ENCODE data around the gene DPH7.
A peak's percentile ranks its signal among the peaks of the same experiment; 100 is the strongest.
"Not testable (repeated sequence)": the region's sequence is repeated elsewhere in the genome, so short reads cannot be mapped to it uniquely, and the experiment has no call there.

The DPH7 gene

DNA sequence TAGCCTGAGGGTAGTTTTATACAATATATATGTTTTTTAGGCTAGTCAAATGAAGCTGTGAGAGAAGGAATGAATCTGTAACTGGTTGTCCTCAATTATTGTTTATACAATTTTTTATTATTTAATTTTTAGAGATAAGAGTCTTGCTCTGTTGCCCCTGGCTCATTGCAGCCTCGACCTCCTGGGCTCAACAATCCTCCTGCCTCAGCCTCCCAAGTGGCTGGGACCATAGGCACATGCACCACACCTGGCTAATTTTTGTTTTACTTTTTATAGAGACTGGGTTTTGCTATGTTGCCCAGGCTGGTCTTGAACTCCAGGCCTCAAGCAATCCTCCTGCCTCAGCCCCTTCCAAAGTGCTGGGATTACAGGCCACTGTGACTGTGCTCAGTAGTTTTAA is 24.4 kb downstream of the DPH7 start:
- in situ Hi-C loops (cut with HindIII; ENCODE audit: low pct_ligation_motif_present, low pct_unique_long_range_greater_than_20kb, low sequenced_read_pairs), result no loop called here
- no peak for DNase-seq

DNA sequence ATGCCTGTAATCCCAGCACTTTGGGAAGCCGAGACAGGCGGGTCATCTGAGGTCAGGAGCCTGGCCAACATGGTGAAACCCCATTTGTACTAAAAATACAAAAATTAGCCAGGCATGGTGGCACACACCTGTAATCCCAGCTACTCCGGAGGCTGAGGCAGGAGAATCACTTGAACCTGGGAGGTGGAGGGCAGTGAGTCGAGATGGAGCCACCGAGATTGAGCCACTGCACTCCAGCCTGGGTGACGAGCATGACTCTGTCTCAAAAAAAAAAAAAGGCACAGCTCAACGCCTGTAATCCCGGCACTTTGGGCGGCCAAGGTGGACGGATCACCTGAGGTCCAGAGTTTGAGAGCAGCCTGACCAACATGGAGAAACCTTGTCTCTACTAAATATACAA is 25.1 kb downstream of the DPH7 start:
- in situ Hi-C loops (cut with HindIII; ENCODE audit: low pct_ligation_motif_present, low pct_unique_long_range_greater_than_20kb, low sequenced_read_pairs); DNase-seq: not testable (repeated sequence)

DNA sequence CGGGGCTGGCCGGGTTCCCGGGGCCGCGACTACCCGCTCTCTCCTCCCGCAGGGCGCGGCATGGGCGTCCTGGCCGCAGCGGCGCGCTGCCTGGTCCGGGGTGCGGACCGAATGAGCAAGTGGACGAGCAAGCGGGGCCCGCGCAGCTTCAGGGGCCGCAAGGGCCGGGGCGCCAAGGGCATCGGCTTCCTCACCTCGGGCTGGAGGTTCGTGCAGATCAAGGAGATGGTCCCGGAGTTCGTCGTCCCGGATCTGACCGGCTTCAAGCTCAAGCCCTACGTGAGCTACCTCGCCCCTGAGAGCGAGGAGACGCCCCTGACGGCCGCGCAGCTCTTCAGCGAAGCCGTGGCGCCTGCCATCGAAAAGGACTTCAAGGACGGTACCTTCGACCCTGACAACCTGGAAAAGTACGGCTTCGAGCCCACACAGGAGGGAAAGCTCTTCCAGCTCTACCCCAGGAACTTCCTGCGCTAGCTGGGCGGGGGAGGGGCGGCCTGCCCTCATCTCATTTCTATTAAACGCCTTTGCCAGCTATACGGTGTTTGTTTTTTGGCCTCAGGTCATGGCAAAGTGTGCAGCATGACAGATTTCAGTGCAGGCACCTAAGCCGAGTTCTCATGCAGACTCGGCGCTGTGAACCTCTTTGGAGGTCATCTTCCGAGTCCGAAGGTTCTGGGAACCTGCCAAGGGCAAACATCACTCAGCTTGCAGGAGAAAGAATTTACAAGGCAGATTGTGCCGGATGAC is 26.5 kb downstream of the DPH7 start:
- in situ Hi-C loops (cut with HindIII; ENCODE audit: low pct_ligation_motif_present, low pct_unique_long_range_greater_than_20kb, low sequenced_read_pairs), result no loop called here
- peak; percentile 32 for DNase-seq

DNA sequence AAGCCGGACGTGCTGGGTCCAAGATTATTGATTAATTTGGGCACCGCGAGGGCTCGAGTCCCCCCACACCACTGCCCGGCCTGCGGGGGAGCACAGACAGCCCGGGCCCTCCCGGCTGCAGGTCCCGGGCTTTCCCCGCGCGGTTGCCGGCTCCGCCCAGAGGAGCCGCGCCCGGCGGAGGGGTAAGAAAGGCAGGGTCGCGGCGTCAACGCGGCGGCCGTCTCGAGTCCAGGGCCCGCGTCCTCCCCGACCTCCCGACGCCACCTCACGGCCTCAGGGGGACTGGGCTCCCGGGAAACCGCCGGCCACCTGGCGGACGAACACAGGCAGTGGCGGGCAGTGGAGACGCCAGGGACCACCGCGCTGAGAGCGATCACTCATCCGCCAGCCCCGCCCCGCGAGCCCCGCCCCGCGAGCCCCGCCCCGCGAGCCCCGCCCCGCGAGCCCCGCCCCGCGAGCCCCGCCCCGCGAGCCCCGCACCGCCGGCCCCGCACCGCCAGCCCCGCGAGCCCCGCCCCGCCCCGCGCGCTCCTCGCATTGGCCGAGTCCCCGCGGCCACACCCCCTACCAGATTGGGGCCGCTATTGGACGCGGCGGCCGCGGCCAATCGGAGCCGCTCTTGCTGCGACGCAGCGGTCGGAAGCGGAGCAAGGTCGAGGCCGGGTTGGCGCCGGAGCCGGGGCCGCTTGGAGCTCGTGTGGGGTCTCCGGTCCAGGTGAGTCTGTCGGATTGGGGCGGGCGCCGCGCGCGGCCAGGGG is 27.3 kb downstream of the DPH7 start, which contains the start of gene MRPL41:
MRPL41 (plus strand) TSS at position 616 of the 758 bp plus-strand sequence. CDS start 203 bp downstream, outside the sequence.
- in situ Hi-C loops (cut with HindIII; ENCODE audit: low pct_ligation_motif_present, low pct_unique_long_range_greater_than_20kb, low sequenced_read_pairs), result no loop called here
- DNase-seq, result peak; percentile 89

DNA sequence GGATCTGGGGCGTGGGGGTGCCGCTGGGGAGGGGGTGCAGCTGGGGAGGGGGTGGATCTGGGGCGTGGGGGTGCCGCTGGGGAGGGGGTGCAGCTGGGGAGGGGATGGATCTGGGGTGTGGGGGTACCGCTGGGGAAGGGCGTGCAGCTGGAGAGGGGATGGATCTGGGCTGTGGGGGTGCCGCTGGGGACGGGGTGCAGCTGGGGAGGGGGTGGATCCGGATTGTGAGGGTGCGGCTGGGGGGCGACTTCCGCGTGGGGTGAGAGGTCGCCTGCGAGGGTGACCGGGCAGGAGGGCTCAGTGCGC is 27.8 kb downstream of the DPH7 start:
- DNase-seq; in situ Hi-C loops (cut with HindIII; ENCODE audit: low pct_ligation_motif_present, low pct_unique_long_range_greater_than_20kb, low sequenced_read_pairs): not testable (repeated sequence)

DNA sequence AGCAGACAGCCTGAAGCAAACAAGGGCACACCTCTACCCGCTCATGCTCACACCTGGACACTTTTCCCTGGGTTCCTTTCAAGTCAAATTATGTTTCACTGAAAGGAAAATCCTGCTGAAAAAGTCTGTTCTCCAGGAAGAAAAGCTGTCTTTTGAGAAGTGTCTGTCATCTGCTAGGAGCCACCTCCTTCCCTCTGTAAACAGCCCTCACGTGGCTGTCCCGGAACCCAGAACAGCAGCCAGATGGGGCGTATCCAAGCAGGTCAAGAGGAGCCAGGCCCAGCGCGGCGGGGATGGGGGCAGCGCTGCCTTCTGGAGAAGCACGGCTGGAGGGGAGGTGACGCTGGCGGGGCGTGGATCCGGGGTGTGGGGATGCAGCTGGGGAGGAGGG is 28.5 kb downstream of the DPH7 start, which contains the start of gene PNPLA7:
PNPLA7 (minus strand) TSS at position 172 of the 391 bp plus-strand sequence. CDS start 205 bp downstream, outside the sequence.
- in situ Hi-C loops (cut with HindIII; ENCODE audit: low pct_ligation_motif_present, low pct_unique_long_range_greater_than_20kb, low sequenced_read_pairs), result no loop called here
- peak; percentile 52 for DNase-seq

DNA sequence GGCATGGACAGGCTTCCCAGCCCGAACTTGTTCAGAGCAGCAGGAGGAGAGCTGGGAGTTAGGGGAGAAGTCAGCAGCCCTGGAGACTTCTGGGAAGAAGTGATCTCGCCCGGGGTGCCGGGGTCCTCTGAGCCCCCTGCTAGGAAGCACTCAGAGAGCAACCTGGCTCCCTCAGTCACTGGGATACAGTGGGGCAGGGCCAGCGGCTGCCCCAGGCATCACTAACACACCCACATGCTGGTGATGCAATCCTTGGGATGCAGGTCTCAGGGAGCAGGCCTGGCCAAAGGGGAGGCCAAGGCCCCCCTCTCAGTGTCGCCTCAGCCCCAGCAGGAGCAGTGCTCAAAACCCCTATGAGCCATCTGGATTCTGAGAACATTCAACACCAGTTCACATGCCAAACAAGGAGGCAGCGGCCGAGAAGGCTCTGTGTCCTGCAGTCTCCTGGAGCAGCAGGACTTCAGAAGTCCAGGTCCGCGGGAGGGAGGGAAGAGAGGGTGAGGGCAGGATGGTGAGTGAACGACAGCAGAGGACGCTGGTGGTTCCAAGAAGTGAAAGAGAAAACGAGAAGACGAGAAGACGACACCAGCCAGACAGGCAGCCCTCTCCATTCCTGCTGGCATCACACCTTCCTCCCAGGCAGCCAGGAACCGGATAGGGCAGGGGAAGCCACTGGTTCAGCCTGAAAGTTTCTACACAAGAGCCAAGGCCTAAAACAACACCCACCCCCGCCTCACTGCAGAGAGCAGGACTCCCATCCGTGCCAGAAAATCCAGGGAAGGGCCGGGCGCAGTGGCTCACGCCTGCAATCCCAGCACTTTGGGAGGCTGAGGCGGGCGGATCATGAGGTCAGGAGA is 30.8 kb downstream of the DPH7 start:
- no peak for DNase-seq
- in situ Hi-C loops (cut with HindIII; ENCODE audit: low pct_ligation_motif_present, low pct_unique_long_range_greater_than_20kb, low sequenced_read_pairs), result no loop called here

DNA sequence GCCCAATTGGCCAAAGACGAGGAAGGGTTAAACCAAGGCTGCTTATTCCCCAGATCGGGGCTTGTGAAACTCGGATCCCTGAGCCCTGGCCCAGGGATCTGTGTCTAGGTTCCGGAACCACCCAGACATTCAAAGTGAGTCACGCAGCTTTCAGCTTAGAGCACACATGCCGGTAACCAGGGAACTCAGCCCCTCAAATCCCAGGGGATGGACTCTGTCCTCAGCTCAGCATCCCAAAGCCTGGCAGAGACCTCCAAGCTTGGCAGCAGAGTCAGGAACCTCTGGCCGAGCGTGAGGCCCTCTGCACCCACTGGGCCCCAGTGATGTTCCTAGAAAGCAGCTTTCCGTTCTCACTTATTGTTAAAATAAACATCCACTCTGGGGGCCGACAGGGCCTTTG is 33.6 kb downstream of the DPH7 start:
- DNase-seq, result no peak
- in situ Hi-C loops (cut with HindIII; ENCODE audit: low pct_ligation_motif_present, low pct_unique_long_range_greater_than_20kb, low sequenced_read_pairs), result no loop called here

DNA sequence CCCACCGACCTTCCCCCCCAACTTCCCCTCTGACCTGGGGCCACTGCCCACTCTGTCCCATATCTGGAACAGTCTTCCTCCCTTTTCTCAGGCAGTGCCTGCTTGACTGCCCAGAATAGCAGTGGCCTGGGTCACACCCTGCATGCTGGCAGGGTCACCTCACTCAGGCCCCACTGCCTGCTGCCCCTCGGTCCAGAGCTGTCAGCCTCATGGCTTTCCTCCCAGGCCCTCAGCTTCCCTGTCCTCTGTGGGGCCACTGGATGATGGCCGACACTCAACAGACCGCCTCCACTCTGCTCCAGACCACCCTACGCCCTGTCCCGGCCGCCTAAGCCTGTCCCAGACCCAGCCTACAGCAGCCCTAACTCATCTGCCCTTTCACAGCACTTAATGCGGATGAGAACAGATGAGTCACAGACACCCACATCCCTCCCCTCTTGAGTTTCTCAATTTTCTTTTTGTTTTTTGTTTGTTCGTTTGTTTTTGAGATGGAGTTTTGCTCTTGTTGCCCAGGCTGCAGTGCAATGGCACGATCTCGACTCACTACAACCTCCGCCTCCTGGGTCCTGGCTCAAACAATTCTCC is 34.5 kb downstream of the DPH7 start:
- in situ Hi-C loops (cut with HindIII; ENCODE audit: low pct_ligation_motif_present, low pct_unique_long_range_greater_than_20kb, low sequenced_read_pairs), result no loop called here
- no peak for DNase-seq

DNA sequence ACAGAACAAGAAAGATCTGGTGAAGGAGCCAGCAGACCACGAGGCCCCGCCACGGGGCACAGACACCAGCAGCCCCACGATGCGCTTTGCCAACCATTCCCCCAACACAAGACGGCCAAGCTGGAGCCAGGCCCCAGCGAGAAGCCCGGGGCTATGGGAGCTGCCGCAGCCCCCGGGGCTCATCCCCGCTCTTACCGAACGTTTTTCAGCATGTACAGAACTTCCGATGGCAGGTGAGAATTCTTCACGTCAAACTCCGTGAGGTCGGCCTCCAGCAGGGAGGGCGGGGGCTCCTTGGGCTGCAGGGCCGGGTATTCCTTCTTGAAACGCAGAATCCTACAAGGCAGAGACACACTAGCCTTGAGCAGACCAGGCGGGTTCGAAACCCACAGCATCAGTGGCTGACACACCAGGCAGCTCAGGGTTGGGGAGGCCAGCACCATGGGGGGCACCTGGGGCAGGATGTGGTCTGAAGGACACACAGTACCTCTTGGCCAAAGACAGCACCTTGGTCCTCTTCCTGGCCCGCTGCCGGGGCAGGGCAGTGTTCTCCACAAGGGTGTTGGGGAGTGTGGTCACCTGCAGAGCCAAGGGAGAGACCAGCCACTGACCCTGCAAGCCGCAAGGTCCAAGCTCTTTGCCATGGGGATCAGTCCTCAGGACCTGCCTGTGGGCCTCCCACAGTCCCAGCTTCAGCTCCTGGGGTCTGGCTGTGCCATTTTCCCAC is 35.3 kb downstream of the DPH7 start:
- in situ Hi-C loops (cut with HindIII; ENCODE audit: low pct_ligation_motif_present, low pct_unique_long_range_greater_than_20kb, low sequenced_read_pairs), result no loop called here
- no peak for DNase-seq

DNA sequence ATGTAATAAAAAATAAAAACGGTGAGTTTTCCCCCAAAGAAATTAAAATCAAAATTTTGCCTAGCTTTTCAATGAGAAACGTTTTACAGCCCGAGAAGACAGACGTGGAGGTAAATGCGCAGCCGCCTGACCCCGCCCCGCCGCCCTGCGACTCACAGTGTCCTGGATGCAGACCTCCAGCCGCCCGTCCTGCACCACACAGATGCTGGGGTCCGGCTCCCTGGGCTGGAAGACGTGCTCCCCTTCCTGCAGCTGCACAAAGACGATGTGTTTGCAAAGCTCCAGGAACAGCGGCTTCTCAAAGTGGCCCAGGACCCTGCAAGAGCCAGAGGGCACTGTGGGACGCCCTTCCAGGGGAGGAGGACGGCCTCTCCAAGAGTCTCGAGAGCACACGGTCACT is 36.2 kb downstream of the DPH7 start:
- no peak for DNase-seq
- in situ Hi-C loops (cut with HindIII; ENCODE audit: low pct_ligation_motif_present, low pct_unique_long_range_greater_than_20kb, low sequenced_read_pairs), result no loop called here

DNA sequence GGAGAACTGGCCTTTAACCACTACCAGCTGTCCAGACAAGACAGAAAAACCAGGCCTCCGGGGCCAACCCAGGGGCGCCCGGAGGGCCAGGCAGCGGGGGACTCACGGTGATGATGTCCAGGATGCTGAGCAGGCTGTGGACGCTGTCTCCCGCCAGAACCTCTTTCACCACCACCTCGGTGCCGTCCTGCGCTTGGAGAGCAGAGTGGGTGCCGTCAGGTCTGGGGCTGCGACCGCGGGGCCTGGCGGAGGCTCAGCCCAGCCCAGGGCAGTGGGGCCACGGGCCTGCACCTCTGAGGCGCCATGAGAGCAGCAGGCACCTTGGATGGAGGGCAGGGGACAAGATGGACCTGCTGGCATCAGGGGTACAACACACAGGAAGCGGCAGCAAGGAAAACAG is 38.2 kb downstream of the DPH7 start:
- DNase-seq, result no peak
- in situ Hi-C loops (cut with HindIII; ENCODE audit: low pct_ligation_motif_present, low pct_unique_long_range_greater_than_20kb, low sequenced_read_pairs), result no loop called here

DNA sequence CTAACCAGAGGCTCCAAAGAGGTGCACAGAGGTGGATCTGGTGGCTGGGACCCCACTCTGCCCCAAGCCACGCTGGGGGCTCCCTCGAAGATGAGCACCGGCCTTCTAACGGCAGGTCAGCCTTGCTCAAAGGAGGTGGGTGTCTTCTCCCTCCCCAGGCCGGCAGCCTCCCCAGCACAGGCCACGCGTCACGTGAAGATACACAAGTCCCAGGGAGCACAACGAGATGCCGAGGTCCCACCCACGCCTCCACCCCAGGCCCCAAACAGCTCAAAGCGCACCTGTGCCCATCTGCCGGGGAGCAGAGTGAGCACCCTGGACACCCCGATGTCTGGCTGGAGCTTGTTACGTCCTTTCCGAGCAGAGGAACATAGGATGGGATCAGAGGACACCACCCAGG is 40.7 kb downstream of the DPH7 start:
- in situ Hi-C loops (cut with HindIII; ENCODE audit: low pct_ligation_motif_present, low pct_unique_long_range_greater_than_20kb, low sequenced_read_pairs), result no loop called here
- DNase-seq, result no peak

DNA sequence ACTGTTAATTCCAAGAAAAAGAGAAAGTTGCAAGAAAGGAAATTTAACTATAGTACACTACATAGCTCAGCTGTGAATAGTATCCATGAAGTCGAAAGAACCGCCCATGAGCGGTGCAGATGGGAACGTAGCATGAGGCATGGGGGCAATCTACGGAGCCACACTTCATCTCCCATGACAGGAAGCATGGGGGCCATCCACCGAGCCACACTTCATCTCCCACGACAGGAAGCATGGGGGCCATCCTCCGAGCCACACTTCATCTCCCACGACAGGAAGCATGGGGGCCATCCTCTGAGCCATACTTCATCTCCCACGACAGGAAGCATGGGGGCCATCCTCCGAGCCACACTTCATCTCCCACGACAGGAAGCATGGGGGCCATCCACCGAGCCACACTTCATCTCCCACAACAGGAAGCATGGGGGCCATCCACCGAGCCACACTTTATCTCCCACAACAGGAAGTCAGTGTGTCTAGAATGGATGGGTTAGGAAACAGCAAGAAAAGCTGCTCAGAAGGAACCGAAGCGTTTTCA is 42.1 kb downstream of the DPH7 start:
- in situ Hi-C loops (cut with HindIII; ENCODE audit: low pct_ligation_motif_present, low pct_unique_long_range_greater_than_20kb, low sequenced_read_pairs); DNase-seq: not testable (repeated sequence)

DNA sequence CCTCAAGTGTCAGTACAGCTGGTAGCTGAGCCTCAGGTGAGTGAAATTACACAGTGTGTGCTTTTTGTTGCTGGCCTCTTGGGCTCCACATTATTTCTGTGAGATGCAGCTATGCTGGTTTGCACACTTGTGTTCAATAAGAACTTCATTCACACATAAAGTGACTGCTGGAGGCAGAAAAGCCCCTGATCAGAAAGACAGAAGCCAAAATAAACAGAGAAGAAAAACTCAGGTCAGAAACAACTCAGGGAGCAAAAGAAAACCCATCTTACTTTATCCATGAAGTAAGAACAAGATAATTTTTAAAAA is 43.7 kb downstream of the DPH7 start:
- no peak for DNase-seq
- in situ Hi-C loops (cut with HindIII; ENCODE audit: low pct_ligation_motif_present, low pct_unique_long_range_greater_than_20kb, low sequenced_read_pairs), result no loop called here

DNA sequence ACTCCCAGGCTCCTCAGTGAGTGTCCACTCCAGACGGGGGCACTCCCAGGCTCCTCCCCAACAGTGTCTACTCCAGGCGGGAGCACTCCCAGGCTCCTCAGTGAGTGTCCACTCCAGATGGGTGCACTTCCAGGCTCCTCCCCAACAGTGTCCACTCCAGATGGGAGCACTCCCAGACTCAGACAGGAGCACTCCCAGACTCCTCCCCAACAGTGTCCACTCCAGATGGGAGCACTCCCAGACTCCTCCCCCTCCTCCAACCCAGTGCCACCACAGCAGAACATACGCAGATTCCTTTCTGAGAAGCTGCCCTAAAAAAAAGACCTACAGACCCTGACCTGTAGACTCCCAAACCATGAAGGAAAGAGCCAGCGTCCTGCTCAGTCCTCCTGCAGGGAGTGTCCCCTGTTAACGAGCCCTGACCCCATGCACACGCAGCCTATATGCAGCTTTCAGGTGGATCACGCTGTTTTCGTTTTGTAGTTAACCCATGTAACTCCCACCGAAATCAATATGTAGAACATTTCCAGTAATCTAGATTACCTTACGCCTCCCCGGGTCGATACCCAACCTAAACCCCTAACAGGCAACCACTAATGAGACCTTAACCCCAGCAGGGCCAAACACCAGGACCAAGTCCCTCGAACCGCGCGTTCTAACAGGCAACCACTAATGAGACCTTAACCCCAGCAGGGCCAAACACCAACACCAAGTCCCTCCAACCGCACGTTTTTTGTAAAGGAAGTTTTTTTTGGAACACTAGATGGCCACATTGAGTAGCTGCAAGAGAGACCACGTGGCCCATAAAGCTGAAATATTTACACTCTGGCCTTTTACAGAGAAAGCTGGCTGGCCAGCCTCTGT is 44.2 kb downstream of the DPH7 start:
- in situ Hi-C loops (cut with HindIII; ENCODE audit: low pct_ligation_motif_present, low pct_unique_long_range_greater_than_20kb, low sequenced_read_pairs), result no loop called here
- peak; percentile 59 for DNase-seq

DNA sequence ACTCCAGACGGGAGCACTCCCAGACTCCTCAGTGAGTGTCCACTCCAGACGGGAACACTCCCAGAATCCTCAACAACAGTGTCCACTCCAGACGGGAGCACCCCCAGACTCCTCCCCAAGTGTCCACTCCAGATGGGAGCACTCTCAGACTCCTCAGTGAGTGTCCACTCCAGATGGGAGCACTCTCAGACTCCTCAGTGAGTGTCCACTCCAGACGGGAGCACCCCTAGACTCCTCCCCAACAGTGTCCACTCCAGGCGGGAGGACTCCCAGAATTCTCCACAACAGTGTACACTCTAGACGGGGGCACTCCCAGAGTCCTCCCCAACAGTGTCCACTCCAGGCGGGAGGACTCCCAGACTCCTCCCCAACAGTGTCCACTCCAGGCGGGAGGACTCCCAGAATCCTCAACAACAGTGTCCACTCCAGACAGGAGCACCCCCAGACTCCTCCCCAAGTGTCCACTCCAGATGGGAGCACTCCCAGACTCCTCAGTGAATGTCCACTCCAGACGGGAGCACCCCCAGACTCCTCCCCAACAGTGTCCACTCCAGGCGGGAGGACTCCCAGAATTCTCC is 45.7 kb downstream of the DPH7 start:
- in situ Hi-C loops (cut with HindIII; ENCODE audit: low pct_ligation_motif_present, low pct_unique_long_range_greater_than_20kb, low sequenced_read_pairs); DNase-seq: not testable (repeated sequence)

All from ACHN (cell line).